Measurements from ENCODE around the gene RRAGD.

RRAGD gene

DNA sequence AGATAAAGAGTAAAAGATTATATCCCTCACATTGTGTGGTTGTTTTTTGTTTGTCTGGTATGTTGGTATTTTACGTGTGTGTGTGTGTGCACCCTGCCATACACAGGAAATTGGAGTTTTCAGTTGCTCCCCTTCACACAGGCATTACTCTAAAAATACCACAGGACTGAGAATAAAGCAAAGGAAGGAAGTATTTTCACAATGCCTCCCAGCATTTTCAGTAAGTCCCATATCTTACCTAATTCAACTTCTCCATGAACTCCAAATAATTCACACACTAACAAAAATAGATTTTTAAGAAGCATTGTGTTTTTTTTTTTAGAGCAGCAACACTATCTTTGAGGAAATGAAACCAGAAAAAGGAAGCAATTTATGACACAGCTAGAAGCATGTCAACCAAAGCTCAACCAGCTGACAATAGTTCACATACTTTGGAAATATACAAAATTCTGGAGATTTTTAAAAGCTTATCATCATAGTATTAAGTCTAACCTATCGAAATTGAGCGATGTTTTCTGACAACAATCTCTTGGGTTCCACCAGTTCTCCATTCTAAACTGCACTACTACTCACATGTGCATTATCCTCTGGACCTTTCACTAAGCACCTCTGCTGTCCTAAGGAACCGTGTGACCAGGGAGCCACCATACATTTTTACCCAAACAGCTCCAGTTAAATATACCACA lies 61.6 kb downstream of the RRAGD start:
- DNase-seq (ENCODE audit: low spot score in 2 of 2): no peak
- Mint-ChIP-seq H3K9me3 (no peaks in the 10 kb centered on the region), H3K4me3 (peak overlapping the region; percentile 93), H3K36me3 (peaks cover 18% of the 10 kb centered on the region), H3K4me1 (peaks cover 64% of the 10 kb centered on the region), H3K27ac (peak overlapping the region; percentile 97)
- no peak for ATAC-seq

DNA sequence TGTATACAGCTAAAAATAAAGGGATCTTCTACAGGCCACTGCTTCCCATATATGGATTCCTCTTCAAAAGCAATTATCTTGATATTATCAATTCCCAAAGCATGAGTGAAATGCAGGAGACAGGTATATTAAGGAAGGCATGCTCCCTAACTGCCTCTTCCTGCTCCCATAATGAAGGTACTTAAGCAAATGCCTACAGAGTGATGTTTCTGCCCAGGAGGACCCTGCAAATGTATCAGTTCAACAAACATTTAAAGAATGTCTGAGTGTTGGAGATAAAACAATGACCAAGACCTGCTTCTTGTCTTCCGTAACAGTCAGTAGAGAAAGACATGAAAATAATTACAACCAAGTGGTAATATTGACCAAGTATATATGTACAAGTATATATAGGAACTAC lies 63.7 kb downstream of the RRAGD start:
- ATAC-seq (no peak), DNase-seq (ENCODE audit: low spot score in 2 of 2) (no peak)
- H3K9me3 Mint-ChIP-seq: no peaks in the 10 kb centered on the region
- H3K27ac Mint-ChIP-seq: peak overlapping the region; percentile 50
- peaks cover 67% of the 10 kb centered on the region for H3K4me1 Mint-ChIP-seq
- H3K36me3 Mint-ChIP-seq: peaks cover 21% of the 10 kb centered on the region
- no peak overlapping the region for H3K4me3 Mint-ChIP-seq

DNA sequence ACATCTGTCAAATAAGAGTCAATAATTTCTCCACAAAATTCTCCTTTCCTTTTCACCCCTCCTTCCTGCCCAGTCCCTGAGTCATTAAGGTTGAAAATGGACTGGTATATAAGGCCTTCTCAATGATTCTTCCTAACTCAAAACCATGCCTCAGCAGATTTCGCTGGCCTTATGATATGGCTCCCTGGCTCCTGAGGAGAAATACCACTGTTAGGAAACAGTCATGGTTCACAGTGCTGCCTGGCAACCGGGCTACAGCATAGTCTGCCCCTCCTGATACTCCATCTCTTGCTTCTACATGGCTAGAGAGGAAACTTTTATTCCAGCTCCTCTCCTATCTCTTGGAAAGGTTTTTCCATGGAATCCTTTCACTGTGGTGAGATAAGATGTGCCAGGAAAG lies 64.2 kb downstream of the RRAGD start:
- DNase-seq (ENCODE audit: low spot score in 2 of 2): no peak
- no peak overlapping the region for H3K4me3 Mint-ChIP-seq
- H3K9me3 Mint-ChIP-seq: no peaks in the 10 kb centered on the region
- H3K27ac Mint-ChIP-seq: peak overlapping the region; percentile 50
- no peak for ATAC-seq
- H3K36me3 Mint-ChIP-seq: peaks cover 26% of the 10 kb centered on the region
- peaks cover 65% of the 10 kb centered on the region for H3K4me1 Mint-ChIP-seq

DNA sequence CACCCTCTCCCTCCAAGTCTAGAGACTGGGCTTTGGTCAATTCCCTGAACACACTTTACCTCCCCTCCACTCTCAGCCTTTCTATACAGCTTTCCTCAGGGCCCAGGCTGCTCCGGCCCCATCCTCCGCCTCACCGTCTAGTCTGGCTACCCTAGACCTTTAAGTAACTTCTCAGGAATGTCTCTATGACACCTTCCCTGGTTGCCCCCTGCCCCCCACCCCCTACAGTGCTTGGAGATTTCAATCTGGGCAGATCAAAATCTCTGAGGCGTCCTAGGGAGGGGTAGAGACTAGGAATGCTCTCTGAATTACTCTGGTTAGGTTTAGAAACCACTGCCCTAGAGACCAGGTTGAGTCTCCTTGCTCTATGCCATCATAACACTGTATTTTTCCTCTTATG lies 65.6 kb downstream of the RRAGD start:
- peaks cover 60% of the 10 kb centered on the region for H3K4me1 Mint-ChIP-seq
- ATAC-seq: no peak
- no peak overlapping the region for H3K27ac Mint-ChIP-seq
- H3K4me3 Mint-ChIP-seq: no peak overlapping the region
- no peak for DNase-seq (ENCODE audit: low spot score in 2 of 2)
- H3K9me3 Mint-ChIP-seq: no peaks in the 10 kb centered on the region
- H3K36me3 Mint-ChIP-seq: peaks cover 35% of the 10 kb centered on the region

DNA sequence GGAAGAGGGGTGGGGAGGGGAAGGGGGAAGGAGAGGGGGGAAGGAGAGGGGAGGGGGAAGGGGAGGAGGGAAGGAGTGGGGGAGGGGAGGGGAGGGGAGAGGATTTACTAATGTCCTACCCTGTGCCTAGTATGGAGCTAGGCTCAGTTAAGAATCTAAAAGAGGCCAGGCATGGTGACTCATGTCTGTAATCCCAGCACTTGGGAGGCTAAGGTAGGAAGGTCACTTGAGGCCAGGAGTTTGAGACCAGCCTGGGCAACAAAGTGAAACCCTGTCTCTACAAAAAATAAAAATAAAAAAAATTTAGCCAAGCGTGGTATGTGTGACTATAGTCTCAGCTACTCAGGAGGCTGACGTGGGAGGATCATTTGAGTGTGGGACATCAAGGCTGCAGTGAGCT lies 72.5 kb downstream of the RRAGD start:
- DNase-seq (ENCODE audit: low spot score in 2 of 2): no peak
- Mint-ChIP-seq H3K27ac (peak overlapping the region; percentile 26), H3K4me1 (peaks cover 6% of the 10 kb centered on the region), H3K4me3 (no peak overlapping the region), H3K9me3 (no peaks in the 10 kb centered on the region), H3K36me3 (peaks cover 83% of the 10 kb centered on the region)
- no peak for ATAC-seq

DNA sequence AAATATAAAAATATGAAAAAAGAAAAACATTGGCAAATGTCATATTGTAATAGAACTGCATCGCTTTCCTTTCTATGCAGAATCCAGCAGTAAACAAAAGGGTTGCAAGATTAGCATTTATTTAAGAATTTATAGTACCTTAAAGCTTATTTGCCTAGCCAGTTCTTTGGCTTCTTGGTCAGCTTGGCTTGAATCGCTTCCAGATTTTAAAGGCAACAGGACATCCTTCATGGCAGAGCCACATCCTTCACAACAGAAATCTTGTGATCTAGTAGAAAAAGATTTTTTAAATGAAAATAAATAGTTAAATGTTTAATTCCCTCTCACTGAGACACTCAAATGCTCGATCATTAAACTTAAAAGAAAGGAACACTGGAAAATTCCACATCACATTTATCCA lies 76.9 kb downstream of the RRAGD start:
- Mint-ChIP-seq H3K27ac (no peak overlapping the region), H3K36me3 (peaks cover 85% of the 10 kb centered on the region), H3K4me1 (no peaks in the 10 kb centered on the region), H3K4me3 (no peak overlapping the region), H3K9me3 (no peaks in the 10 kb centered on the region)
- ATAC-seq (no peak), DNase-seq (ENCODE audit: low spot score in 2 of 2) (no peak)

DNA sequence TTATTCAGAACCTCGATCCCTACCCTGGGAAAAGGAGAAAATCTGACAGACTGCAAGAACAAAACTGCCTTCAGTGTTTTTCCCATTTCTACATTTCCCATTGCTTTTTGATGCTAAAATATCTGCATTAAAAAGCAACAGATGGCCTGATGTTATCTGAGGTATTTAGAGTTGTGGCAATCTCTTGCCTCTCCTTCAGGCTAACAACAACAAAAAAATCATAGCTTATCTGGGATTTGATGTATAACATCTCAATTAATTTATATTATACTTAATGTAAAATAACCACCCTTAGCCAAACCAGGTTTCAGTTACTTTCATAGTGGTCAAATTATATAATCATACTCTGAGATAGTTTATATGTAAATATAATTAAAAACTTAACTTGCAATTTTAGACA lies 81.2 kb downstream of the RRAGD start:
- Mint-ChIP-seq H3K4me1 (no peaks in the 10 kb centered on the region), H3K9me3 (no peaks in the 10 kb centered on the region), H3K27ac (no peak overlapping the region), H3K36me3 (peaks cover 84% of the 10 kb centered on the region), H3K4me3 (no peak overlapping the region)
- DNase-seq (ENCODE audit: low spot score in 2 of 2): no peak
- no peak for ATAC-seq

DNA sequence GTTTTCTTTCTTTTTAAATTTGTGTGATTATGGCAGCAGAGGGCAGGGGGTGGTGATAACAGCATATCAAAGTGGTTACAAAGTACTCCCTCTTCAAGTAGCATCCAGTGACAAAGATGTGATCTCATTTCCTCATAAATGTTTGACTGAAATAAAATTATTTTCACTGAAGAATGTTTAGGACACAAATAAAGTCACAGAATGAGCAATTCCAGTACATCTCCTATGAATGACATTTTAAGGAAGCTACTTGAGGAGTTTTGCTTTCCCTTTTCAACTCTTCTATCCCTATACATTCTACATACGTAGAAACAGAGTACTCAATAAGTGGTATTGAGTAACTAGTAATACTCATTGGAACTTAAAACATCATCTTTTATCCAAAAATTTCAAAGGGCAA lies 83.1 kb downstream of the RRAGD start:
- H3K36me3 Mint-ChIP-seq: peaks cover 76% of the 10 kb centered on the region

DNA sequence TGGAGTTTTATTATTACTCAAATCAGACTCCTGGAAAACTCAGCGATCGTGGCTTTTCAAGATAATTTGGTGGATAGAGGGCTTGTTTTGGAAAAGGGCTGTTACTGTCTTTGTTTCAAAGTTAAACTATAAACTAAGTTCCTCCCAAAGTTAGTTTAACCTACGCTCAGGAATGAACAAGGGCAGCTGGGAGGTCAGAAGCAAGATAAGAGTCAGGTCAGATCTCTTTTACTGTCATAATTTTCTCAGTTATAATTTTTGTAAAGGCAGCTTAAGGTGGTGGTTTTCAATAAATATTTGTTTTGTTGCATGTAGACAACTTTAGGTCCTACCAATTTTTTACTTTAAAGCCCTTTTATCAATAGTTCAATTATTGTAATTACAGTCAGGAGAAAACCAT lies 87.8 kb downstream of the RRAGD start:
- peaks cover 8% of the 10 kb centered on the region for H3K4me1 Mint-ChIP-seq
- H3K36me3 Mint-ChIP-seq: peaks cover 39% of the 10 kb centered on the region
- ATAC-seq (no peak), DNase-seq (ENCODE audit: low spot score in 2 of 2) (no peak)
- H3K4me3 Mint-ChIP-seq: no peak overlapping the region
- H3K9me3 Mint-ChIP-seq: no peaks in the 10 kb centered on the region
- no peak overlapping the region for H3K27ac Mint-ChIP-seq

More for the DNA sequence above, 83.1 kb downstream of the RRAGD start:
- H3K9me3 Mint-ChIP-seq: no peaks in the 10 kb centered on the region
- DNase-seq (ENCODE audit: low spot score in 2 of 2) (no peak), ATAC-seq (no peak)
- H3K4me3 Mint-ChIP-seq: no peak overlapping the region
- H3K4me1 Mint-ChIP-seq: no peaks in the 10 kb centered on the region
- no peak overlapping the region for H3K27ac Mint-ChIP-seq

DNA sequence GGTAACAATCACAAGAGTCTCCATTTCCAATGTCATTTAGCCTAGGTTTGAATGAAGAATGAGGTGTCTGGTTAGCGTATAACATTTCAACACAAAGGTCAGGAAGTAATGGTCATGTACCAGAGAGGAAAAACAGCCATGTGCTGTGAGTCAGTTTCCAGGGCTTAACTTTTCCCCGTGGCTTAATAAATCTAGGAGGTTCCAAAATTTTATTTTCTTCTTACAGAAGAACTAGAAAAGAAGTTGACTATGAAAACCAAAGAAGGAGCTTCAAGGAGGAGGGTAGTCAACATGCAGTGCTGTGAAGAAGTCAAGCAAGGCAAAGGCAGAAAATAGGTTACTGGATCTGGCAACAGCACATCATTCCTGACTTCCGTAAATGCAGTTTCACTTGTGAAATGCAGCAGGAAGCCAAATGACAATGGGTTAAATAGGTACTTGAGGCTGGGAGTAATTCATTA lies 88.5 kb downstream of the RRAGD start:
- ATAC-seq (no peak), DNase-seq (ENCODE audit: low spot score in 2 of 2) (no peak)
- peaks cover 31% of the 10 kb centered on the region for H3K36me3 Mint-ChIP-seq
- no peak overlapping the region for H3K27ac Mint-ChIP-seq
- no peaks in the 10 kb centered on the region for H3K9me3 Mint-ChIP-seq
- H3K4me3 Mint-ChIP-seq: no peak overlapping the region
- H3K4me1 Mint-ChIP-seq: peaks cover 8% of the 10 kb centered on the region

DNA sequence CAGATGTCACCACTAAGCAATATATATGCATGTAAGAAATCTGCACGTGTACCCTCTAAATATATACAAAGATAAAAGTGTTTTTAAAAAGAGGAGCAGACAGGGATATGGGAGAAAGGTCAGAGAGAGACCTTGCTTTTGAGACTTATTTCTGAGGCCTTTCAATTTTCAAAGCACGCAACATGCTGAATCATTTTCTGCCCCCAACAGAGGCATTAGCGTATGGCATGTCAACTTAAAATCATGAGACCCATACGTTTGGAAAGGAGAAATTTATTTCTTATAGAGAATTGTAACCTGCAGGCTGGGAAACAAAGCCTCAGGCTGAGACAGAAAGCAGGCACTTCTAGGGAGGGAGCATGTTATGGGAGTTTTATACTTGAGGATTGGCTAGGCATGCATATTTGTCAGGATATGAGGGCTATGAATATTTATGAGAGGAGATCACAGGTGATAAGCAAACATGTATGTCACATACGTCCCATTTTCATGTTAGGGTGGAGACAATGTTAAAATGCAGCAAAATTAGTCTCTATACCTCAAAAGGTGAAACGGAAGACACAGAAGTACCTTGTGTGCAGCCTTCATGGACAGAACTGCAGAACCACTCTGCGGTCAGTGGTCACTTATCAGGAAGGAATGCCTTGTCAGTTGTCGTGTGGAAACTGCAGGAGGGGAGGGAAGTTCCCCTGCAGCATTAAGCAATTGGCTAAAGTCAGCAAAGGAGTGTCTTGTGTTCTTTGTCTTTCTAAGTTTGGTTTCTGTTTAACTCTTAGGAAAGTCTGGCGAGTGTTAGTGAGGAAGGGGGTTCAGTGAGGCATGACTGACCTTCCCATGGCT lies 90.7 kb downstream of the RRAGD start:
- H3K9me3 Mint-ChIP-seq: no peaks in the 10 kb centered on the region
- H3K36me3 Mint-ChIP-seq: peaks cover 19% of the 10 kb centered on the region
- peaks cover 8% of the 10 kb centered on the region for H3K4me1 Mint-ChIP-seq
- no peak for DNase-seq (ENCODE audit: low spot score in 2 of 2)
- no peak overlapping the region for H3K27ac Mint-ChIP-seq
- H3K4me3 Mint-ChIP-seq: no peak overlapping the region
- no peak for ATAC-seq

DNA sequence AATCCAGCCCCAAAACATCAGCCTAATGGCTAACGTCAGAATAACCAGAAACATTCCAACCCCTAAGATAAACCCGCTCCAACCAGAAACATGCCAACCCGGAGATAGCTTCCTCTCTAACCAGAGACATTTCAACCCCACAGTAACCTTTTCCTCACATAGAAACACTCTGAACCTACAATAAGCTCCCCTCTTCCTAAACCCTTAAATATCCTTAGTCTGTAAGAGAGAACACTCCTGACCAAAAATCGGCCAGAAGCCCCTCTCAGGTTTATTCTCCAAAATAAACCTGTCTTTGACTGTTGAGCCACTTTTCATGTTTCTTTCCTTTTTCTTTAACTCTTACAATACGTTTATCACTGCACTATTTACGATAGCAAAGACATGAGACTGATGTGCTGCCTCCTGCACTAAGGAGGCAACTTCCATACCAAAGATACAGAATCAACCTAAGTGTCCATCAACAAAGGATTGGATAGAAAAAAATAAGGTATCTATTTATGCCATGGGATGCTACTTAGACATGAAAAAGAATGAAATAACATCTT lies 92.0 kb downstream of the RRAGD start:
- Mint-ChIP-seq H3K4me1 (peaks cover 8% of the 10 kb centered on the region), H3K36me3 (peaks cover 11% of the 10 kb centered on the region), H3K27ac (no peak overlapping the region), H3K4me3 (no peak overlapping the region), H3K9me3 (no peaks in the 10 kb centered on the region)
- DNase-seq (ENCODE audit: low spot score in 2 of 2) (no peak), ATAC-seq (no peak)

DNA sequence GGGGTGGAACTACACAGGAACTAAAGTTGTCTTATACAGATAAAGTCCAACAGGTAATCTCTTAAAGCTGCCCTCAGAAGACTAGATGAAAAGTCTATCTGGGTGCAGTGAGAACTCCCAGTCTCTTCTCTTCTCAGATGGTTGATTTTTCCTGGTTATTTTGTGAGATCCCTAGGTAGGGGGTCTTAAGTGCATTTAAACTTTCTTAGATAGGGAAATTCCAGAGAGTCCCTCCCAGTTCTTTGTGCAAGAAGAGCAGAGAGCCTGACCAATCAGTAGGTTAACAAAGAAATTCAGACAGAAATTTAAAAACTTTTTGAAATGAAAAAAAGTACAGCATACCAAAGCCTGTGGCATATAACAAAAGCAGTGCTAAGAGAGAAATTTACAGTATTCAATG lies 95.0 kb downstream of the RRAGD start:
- Mint-ChIP-seq H3K4me3 (no peak overlapping the region), H3K36me3 (peaks cover 6% of the 10 kb centered on the region), H3K9me3 (no peaks in the 10 kb centered on the region), H3K4me1 (peaks cover 9% of the 10 kb centered on the region), H3K27ac (peak overlapping the region; percentile 11)
- ATAC-seq: no peak
- no peak for DNase-seq (ENCODE audit: low spot score in 2 of 2)

DNA sequence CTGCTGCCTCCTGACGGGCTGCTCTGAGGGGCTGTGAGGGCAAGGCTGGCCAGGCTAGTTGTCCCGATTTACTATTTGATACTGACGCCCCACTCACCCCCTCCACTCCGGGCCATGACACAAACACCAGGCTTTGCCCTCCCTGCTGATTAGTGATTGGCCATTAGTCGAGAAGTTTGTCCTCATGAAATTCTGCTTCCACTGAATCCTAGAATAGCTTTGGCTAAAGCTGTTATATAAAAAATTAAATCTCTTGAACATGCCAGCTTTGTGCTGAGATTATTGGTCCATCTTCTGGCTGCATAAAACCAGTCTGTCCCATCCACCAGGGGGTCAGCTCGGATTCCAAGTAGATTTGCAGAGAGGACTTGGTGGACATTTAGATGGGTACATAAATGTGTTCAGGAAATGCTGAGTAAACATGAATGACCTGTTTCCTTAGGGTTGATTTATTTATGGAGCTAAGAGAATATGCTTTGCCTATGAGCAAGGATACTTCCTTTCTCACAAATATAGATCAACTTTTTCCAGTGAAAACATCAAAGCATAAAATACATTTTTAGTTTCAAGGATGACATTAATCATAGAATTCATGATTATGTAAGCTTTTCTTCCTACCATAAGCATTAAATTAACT lies 96.7 kb downstream of the RRAGD start, which contains the start of gene GABRR2:
Gene GABRR2 (minus strand): TSS at position 51 of the 637 bp plus-strand sequence. CDS start 134 bp downstream, outside the sequence.
- Mint-ChIP-seq H3K36me3 (peaks cover 6% of the 10 kb centered on the region), H3K4me3 (no peak within 1 kb of the TSS), H3K9me3 (no peaks in the 10 kb centered on the region), H3K4me1 (peaks cover 15% of the 10 kb centered on the region), H3K27ac (no peak within 1 kb of the TSS)
- no peak for ATAC-seq
- DNase-seq (ENCODE audit: low spot score in 2 of 2): no peak

DNA sequence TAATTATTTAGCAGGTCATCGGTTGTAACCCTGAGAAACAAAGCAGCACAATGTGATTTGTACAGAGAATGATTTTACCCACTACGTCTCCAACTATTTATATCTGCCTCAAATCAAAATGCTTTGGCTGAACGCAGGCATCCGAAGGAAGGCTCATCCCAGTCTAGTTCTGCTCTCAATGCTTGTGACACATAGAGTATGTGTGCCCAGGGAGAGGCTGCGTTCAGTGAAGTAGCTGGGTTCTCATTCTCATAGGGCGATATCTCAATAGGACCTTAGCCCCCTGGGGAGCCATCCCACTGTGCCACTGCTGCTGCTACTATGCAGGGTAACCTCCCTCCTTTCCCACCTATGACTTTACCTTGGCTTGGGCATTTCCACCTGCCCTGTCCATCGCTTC lies 97.4 kb downstream of the RRAGD start:
- peaks cover 9% of the 10 kb centered on the region for H3K4me1 Mint-ChIP-seq
- H3K4me3 Mint-ChIP-seq: no peak overlapping the region
- no peaks in the 10 kb centered on the region for H3K9me3 Mint-ChIP-seq
- no peak overlapping the region for H3K27ac Mint-ChIP-seq
- ATAC-seq: no peak
- peaks cover 6% of the 10 kb centered on the region for H3K36me3 Mint-ChIP-seq
- no peak for DNase-seq (ENCODE audit: low spot score in 2 of 2)

Measured in stimulated activated effector memory CD8-positive, alpha-beta T cell treated with anti-CD3 and anti-CD28 coated beads, Interleukin-12 subunit alpha, Interleukin-12 subunit beta, amount 100 ng/mL, for 72 hours (primary cell).